ENCODE results near the gene IL27RA.

- TF ChIP-seq GATA2 (IDR thresholded peaks at IDR 0.05; ENCODE audit: low read depth, low read length) (no peak), GATA3 (IDR thresholded peaks at IDR 0.05; ENCODE audit: low read depth, low read length) (no peak)
Observed at GRCh38 chr19:14082675-14082960, 51.1 kb downstream of the IL27RA start.
